Fibroblast of pulmonary artery (primary cell): ENCODE data around the gene GMDS.
A peak's percentile ranks its signal among the peaks of the same experiment; 100 is the strongest.

Experiments
- DNase-seq: peaks from one replicate; pipeline ENCODE4 v3.0.0-alpha.2; 2010; ENCODE audit warnings: low read depth
- H3K4me3 ChIP-seq: replicated peaks from 2 replicates; pipeline ENCODE4 v1.5.1; 2011; ENCODE audit warnings: low read depth, mild to moderate bottlenecking, control low read depth, low read length, moderate library complexity
- TF ChIP-seq, protein P1 (sequence below): IDR thresholded peaks from 2 replicates; pipeline ENCODE4 v1.5.1; 2011; ENCODE audit warnings: mild to moderate bottlenecking, control low read depth, low read length, inconsistent platforms; ENCODE audit errors: missing control alignments

Gene GMDS

GRCh38 chr6:1613688-1614447 lies 631.5 kb downstream of the GMDS start:
- peak overlapping the region; percentile 72 for H3K4me3 ChIP-seq
- TF ChIP-seq, protein P1, sequence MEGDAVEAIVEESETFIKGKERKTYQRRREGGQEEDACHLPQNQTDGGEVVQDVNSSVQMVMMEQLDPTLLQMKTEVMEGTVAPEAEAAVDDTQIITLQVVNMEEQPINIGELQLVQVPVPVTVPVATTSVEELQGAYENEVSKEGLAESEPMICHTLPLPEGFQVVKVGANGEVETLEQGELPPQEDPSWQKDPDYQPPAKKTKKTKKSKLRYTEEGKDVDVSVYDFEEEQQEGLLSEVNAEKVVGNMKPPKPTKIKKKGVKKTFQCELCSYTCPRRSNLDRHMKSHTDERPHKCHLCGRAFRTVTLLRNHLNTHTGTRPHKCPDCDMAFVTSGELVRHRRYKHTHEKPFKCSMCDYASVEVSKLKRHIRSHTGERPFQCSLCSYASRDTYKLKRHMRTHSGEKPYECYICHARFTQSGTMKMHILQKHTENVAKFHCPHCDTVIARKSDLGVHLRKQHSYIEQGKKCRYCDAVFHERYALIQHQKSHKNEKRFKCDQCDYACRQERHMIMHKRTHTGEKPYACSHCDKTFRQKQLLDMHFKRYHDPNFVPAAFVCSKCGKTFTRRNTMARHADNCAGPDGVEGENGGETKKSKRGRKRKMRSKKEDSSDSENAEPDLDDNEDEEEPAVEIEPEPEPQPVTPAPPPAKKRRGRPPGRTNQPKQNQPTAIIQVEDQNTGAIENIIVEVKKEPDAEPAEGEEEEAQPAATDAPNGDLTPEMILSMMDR: no peak
- DNase-seq: peak; percentile 47

DNA sequence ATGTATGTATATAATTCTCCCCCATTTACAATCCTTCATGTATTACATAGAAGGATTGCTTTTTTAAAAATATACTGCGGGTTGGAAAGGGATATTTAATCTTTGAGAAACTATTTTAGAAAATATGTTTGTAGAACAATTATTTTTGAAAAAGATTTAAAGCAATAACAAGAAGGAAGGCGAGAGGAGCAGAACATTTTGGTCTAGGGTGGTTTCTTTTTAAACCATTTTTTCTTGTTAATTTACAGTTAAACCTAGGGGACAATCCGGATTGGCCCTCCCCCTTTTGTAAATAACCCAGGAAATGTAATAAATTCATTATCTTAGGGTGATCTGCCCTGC lies 632.1 kb downstream of the GMDS start:
- peak overlapping the region; percentile 72 for H3K4me3 ChIP-seq
- DNase-seq: no peak
- TF ChIP-seq, protein P1: no peak

- TF ChIP-seq, protein P1: no peak
- peak overlapping the region; percentile 72 for H3K4me3 ChIP-seq
- DNase-seq: peak; percentile 61
Observed at GRCh38 chr6:1612974-1613306, 632.5 kb downstream of the GMDS start.

GRCh38 chr6:1612299-1612973 lies 633.0 kb downstream of the GMDS start:
- no peak for DNase-seq
- TF ChIP-seq, protein P1: no peak
- H3K4me3 ChIP-seq: peak overlapping the region; percentile 72

DNA sequence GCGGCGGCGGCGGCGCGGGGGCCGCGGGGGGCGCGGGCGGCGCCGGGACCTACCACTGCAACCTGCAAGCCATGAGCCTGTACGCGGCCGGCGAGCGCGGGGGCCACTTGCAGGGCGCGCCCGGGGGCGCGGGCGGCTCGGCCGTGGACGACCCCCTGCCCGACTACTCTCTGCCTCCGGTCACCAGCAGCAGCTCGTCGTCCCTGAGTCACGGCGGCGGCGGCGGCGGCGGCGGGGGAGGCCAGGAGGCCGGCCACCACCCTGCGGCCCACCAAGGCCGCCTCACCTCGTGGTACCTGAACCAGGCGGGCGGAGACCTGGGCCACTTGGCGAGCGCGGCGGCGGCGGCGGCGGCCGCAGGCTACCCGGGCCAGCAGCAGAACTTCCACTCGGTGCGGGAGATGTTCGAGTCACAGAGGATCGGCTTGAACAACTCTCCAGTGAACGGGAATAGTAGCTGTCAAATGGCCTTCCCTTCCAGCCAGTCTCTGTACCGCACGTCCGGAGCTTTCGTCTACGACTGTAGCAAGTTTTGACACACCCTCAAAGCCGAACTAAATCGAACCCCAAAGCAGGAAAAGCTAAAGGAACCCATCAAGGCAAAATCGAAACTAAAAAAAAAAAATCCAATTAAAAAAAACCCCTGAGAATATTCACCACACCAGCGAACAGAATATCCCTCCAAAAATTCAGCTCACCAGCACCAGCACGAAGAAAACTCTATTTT lies 633.7 kb downstream of the GMDS start:
- TF ChIP-seq, protein P1: no peak
- peak; percentile 51 for DNase-seq
- peak overlapping the region; percentile 72 for H3K4me3 ChIP-seq

DNA sequence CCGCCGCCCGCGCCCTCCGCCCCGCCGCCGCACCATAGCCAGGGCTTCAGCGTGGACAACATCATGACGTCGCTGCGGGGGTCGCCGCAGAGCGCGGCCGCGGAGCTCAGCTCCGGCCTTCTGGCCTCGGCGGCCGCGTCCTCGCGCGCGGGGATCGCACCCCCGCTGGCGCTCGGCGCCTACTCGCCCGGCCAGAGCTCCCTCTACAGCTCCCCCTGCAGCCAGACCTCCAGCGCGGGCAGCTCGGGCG lies 634.2 kb downstream of the GMDS start:
- peak; percentile 53 for DNase-seq
- TF ChIP-seq, protein P1: peak; percentile 14
- H3K4me3 ChIP-seq: peak overlapping the region; percentile 72
